Endometrial microvascular endothelial cells (primary cell): ENCODE data around the gene ERAP2. TPM values are rescaled to one million over a fixed set of nuclear protein-coding genes. Genes with fewer than 3 reads are reported as not detected.

Experiments
- in situ Hi-C: cut with HindIII; loops from 2 replicates; pipeline ENCODE4 v1.10.0; 2017; ENCODE audit warnings: low sequenced_read_pairs, low pct_unique_long_range_greater_than_20kb; ENCODE audit errors: inconsistent ontology term
- total RNA-seq: library from RNA; depleted of rRNA; stranded (reverse); fragments of >200 nt; gene quantifications from one replicate; pipeline ENCODE4 v1.2.3, GENCODE V29; 2015; ENCODE audit errors: inconsistent ontology term

ERAP2 gene
- total RNA-seq, 1 donor from 2014 or later: 12.5 TPM

DNA sequence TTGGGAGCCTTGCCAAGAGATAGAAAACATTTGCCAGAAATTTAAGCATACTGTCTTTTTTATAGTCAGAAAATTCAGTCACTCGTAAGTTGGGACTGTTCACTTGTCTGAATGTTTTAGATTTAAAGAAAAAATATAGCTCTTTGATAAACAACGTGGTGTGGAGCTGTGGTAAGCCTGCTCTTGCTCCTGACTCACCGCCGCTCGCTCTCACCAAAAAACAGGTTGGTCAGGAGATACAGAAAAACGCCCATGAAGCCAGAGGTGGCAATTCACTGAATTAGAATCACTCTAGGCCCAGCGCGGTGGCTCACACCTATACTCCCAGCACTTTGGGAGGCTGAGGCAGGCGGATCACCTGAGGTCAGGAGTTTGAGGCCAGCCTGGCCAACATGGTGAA is 65.8 kb downstream of the ERAP2 start:
- in situ Hi-C loops: no loop called here

DNA sequence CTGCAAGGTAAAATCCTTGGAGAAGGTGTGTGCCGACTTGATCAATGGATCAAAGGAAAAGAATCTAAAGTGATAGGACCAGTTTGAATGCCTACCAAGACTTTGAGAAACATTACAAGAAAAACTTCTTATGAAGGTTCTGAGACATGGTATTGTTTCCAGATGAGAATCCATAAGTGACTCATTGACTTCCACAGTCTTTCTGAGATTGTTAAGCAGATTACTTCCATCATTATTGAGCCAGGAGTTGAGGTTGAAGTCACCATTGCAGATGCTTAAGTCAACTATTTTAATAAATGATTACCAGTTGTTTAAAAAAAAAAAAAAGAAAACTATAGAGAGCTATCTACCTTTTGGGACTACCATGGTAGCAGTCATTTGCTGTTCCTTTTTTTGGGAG is 66.6 kb downstream of the ERAP2 start:
- in situ Hi-C loops: no loop called here

DNA sequence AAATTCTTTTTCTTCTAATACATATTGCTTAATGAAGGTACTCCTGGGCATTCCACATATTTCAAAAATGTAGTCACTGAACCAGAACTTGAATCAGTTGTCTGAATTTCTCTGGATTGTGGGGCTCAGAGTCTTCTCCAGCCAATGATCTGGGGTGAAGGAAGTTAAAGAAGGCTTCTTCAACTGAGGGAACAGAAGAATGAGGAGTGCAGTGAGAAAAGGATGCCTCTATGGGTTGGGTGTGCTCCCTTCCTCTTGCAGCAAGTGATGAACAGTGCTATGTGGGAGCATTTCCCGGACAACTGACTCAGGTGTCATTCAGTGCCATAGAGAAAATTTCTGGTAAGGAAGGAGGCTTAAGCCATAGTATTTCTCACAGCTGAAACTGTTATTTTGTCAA is 67.5 kb downstream of the ERAP2 start:
- in situ Hi-C loops: no loop called here

DNA sequence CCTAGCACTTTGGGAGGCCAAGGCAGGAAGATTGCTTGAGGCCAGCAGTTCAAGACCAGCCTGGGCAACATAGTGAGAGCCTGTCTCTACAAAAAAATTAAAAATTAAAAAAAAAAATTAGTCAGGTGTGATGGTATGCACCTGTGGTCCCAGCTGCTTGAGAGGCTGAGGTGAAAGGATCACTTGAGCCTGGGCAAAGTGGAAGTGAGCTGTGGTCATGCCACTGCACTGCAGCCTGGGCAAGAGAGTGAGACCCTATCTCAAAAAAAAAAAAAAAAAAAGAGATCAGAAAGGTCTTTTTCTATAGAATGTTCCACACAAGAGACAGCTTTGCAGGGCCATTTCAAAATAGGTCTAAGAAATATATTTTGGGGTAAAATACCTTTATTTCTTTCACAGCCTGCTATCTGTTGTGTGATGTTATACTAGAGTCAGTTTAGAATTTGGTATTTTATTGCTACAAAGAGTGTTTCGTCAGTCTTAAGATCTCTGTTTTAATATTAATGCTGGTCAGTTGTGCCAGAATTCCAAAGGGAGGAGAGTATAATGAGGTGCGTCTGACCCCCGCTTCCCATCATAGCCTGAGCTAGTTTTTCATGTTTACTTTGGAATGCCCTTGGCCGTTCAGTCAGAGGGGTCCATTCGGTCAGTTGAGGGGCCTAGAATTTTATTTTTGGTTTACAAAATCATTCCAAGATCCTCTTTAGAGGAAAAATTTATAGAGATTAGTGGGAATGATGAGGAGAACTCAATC is 69.0 kb downstream of the ERAP2 start:
- in situ Hi-C loops: no loop called here

DNA sequence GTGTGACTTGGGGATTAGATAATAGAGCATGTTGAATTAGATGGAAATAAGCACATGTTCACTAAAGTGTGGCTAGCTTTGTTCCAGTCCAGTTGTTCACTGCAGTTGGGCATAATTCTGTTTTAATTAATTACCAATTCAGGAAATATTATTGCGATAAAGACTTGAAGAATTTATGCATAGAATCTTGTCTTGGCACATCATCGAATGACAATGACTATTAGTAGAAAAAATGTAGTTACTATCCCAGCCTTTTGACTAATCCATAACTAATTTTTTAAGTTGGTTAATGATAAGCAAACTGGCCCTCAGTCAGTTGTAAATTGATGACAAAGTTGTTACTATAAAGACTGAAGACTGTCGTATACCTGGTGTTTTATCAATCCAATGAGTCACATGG is 70.1 kb downstream of the ERAP2 start:
- in situ Hi-C loops: no loop called here

DNA sequence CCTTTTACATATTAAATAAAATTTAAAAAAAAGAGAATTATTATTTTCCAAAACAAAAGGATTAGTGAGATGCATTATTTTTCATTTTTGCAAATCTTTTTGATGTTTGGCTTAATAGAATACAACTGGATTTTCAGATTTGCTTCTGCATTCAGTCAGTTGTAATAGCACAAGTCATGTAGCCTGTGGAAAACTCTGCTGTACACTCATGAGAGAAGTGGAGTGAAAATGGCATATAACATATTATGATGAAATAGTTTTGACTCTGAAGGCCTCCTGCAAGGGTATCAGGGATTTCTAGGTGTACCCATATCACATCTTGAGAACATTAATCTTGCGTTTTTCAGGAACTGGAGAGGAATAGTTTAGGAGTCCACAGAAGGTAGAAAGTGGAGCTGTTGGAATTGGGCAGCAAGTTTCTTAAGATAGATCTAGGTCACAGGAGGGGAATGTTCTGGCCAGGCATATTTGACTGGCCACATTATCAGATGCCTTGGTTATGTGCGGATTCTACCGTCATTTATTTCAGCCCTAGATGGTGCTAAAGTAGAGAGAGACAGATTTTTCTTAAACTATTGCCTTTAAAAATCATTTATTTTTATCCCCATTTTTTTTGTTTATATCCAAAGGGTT is 75.9 kb downstream of the ERAP2 start:
- in situ Hi-C loops: no loop called here

DNA sequence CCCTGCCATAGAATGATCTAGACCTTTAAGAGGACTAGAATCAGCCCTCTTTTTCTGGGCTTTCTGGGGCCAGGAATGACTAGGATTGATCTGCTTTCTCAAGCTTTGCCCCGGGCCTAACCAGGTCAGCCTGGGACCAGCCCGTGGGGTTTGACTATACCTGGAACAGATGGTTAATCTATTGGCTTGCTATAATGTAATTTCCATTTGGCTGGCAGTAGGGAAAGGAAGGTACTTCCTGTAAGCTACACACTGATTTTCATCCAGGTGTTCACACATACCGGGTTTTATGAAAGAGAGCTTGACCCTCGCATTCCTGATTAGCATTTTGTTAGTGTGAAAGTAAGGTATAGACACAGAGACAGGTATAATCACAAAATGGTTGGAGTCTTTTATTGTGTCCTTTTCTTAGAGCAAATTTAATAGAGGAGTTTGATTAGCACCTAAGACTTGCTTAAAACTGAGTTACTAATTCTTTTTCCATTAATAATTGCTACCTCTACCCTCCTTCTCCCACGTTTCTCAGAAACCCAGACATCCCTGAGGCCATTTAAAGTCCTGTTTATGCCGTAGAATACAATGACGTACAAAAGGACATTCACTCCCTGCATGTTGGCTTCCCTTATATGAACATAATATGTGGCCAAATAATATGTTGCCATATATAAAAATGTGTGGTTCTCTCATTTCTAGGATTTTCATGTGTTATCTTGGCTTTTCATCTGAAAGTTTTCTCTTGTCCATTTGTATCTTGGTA is 76.9 kb downstream of the ERAP2 start:
- in situ Hi-C loops: no loop called here

DNA sequence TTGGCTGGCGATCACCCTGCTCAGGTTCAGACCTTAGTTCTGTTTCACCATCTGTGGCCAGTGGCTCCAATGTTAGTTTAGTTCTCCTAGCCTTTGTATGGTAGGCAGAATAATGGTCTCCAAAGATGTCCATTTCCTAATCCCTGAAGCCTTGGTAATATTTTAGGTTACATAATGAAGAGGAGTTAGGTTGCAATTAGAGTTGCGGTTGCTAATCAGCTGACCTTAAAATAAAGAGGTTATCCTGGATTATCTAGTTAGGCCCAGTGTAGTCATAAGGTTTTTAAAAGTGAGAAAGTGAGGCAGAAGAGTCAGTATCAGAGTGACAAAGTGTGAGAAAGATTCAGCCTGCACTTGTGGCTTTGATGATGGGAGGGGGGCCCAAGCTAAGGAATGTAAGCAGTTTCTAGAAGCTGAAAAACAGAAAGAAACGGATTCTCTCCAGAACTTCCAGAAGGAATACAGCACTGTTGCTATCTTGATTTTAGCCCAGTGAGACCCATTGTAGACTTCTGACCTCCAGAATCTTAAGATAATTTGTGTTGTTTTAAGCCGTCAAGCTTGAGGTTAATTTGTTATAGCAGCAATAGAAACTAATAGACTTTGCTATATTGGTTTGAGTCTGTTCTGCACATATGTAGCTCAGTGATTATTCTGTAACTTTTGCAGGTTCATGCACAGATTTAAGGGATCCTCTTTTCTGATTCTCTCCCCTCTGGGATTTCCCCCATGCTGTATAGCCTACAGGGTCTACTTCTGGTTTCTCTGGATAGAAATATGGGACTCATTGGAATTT is 81.2 kb downstream of the ERAP2 start:
- in situ Hi-C loops: no loop called here

DNA sequence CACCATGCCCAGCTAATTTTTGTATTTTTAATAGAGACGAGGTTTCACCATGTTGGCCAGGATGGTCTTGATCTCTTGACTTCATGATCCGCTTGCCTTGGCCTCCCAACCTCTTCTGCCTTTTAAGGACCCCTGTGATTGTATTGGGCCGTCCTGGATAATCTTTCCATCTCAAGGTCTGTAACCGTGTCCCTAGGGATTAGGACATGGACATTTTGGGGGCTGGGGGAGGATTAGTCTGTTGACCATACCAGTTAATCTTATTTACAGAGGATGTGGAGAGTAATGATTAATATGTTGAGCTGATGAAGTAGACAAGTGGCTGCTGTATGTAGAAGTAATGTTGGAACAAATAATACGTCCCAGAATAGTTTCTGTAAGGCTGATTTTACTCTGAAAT is 82.7 kb downstream of the ERAP2 start:
- in situ Hi-C loops: no loop called here

DNA sequence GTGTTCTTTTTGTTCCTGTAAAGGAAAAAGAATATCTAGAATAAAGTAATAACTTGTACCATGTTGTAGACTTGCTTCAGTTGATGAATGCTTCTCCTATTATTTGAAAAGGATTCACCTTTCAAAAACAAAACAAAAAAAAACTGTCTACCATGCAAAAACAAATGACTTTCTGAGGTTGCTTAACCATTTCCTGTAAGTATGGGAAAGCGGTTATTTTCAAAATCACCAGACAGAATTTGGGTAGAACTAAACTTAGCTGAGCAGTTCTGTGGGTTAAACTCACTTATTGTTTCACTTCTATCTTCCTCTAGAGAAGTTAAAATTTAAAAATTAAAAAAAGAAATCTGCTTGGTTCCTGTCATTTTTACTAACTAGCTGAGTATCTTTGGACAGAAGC is 84.8 kb downstream of the ERAP2 start:
- in situ Hi-C loops: no loop called here

DNA sequence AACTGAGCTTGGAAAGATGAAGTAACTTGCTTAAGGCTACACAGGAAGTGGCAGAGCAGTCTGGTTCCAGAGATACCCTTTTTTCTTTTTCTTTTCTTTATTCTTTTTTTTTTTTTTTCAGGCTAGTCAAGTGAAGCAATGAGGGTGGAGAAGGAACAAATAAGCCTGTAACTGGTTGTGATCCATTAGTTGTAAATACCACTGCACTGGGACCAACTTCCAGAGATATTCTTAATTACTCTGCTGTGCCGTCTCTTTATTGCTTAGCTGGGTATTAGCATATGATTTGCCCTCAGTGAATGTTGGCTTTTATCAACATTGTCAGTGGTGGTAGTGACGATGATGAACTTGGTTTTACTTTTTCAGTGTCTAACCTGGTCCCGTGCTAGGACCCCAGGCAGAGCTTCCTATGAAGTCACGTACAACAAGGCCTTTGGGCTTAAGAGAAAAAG is 86.3 kb downstream of the ERAP2 start:
- in situ Hi-C loops: no loop called here

DNA sequence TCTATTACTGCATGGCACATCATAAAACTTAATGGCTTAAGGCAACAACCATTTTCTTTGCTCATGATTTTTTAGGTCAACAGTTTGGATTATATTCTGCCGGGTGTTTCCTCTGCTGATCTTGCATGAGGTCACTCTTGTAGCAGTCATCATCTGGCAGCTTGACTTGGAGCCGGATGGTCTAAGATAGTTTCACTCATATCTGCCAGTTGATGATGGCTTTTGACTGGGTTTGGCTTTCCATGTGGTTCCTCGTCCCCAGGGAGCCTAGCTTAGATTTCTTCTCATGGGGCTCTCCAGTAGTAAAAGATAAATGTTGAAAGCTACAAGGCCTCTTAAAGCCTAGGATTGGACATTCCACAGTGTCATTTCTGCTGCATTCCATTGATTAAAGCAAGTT is 87.0 kb downstream of the ERAP2 start:
- in situ Hi-C loops: no loop called here

DNA sequence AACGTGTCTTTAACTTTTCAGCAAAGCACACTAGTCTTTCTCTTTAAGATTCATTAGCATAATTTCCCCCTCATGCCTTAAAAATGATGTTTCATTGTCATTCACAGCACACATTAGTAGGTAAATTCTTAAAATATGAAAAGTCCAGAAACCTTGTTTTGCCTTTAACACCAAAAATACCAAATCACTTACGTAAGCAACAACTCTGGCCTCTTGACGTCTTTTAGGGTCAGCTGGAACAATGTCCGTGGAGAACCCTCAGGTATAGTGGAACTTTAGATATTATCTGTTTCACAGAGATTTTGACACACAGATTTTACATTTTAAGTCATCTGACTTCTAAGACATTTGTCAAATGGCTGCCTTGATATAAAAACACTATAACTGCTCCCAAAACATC is 90.5 kb downstream of the ERAP2 start:
- in situ Hi-C loops: no loop called here

DNA sequence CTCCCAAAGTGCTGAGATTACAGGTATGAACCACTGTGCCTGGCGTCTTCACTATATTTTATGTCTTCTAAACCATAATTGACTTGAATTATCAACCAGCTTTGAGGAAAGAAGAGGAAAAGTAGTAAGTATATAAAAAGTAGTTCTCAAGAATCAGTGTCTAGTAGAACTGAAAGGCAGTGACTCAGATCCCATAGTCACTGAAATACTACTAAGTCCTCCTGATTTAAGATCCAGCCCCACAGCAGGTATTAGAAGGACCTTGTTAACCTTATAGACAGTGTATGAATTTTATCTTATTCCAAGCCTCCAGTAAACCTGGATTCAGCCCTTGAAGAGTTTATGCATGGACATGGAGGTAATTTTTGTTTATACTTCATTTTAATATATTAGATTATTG is 91.1 kb downstream of the ERAP2 start:
- in situ Hi-C loops: no loop called here

DNA sequence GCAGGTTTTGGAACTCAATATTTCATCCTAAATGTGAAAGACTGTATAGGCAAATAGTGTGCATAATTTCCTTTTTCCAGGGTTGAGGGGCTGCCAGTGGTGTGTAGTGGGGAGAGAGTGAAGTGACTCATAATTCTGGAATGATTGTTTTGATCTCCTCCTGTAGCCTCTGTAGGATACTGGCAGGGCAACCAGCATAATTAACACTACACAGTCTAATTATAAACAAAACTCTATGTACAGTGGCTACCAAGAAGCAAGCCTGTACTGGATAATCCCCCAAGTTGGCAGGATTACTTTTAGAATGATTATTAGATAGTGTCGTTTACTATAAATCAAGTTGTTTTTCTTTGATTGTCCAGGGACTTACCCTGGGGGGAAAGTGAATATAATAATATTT is 91.8 kb downstream of the ERAP2 start:
- in situ Hi-C loops: no loop called here

DNA sequence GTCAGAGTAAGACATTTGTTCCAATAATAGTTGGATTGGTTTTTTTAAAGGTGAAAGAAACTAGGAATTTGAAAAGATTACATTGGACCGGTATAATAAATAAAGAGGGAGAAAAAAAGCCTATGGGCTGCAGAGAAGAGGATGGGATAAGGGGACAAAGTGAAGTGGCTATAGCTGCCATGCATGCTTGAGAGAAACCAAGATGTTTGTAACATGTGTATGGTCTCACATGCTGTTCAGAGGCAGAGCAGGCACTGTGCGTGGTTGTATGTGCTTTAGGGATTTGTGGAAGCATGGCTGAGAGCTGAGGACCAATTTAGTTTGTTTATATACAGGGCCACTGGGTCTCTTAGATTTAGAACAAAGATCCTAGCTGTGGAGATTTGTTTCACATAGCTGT is 92.3 kb downstream of the ERAP2 start:
- in situ Hi-C loops: no loop called here
